K562 (cell line): ENCODE data around the gene SUPT5H. TPM values are rescaled to one million over a fixed set of nuclear protein-coding genes. Genes with fewer than 3 reads are reported as not detected.
A peak's percentile ranks its signal among the peaks of the same experiment; 100 is the strongest.

ENCODE experiments used
- FOSL1 ChIP-seq: fragments of 200-800 bp; sonication (Bioruptor generic); conservative IDR thresholded peaks from 2 replicates; pipeline ENCODE4 v1.6.1; 2016; ENCODE audit warnings: missing genetic modification characterization, missing compliant biosample characterization
- GABPB1 ChIP-seq: sonication (generic); formaldehyde crosslinking; IDR thresholded peaks from 2 replicates; pipeline ENCODE4 v1.8.0; 2022; ENCODE audit warnings: mild to moderate bottlenecking, missing genetic modification reagents
- MEIS2 ChIP-seq: fragments of 450-650 bp; IDR thresholded peaks from 2 replicates; pipeline ENCODE4 v1.6.1; 2014; ENCODE audit warnings: mild to moderate bottlenecking; ENCODE audit not compliant: partially characterized antibody
- NBN ChIP-seq: fragments of 450-650 bp; IDR thresholded peaks from 2 replicates; pipeline ENCODE4 v1.6.1; 2016; ENCODE audit warnings: low read depth, mild to moderate bottlenecking
- NCOA6 ChIP-seq: fragments of 450-650 bp; IDR thresholded peaks from 2 replicates; pipeline ENCODE4 v1.6.1; 2017; ENCODE audit warnings: mild to moderate bottlenecking
- SUPT5H ChIP-seq: fragments of 450-650 bp; IDR thresholded peaks from 2 replicates; pipeline ENCODE4 v1.6.1; 2016
- ZNF175 ChIP-seq: fragments of 200-800 bp; sonication (Bioruptor generic); IDR thresholded peaks from 2 replicates; pipeline ENCODE4 v1.6.1; 2016; ENCODE audit warnings: low read depth, mild to moderate bottlenecking, missing genetic modification characterization, missing compliant biosample characterization
- ZNF445 ChIP-seq: fragments of 250-450 bp; sonication (Bioruptor Pico); IDR thresholded peaks from 2 replicates; pipeline ENCODE4 v1.4.0; 2020; ENCODE audit warnings: low read depth, mild to moderate bottlenecking, moderate library complexity
- ZNF76 ChIP-seq: fragments of 250-450 bp; sonication (Bioruptor Pico); IDR thresholded peaks from 2 replicates; pipeline ENCODE4 v1.4.0; 2020; ENCODE audit warnings: mild to moderate bottlenecking, moderate library complexity, borderline replicate concordance
- polyA plus RNA-seq, 8 experiments: library from polyadenylated mRNA; depleted of rRNA in 4 of 8; stranded (reverse) in 5 of 8; unstranded in 3 of 8; fragments of >200 nt; fragmentation: Nextera tagmentation in 2 of 8; fragmentation: Illumina TruSeq in 1 of 8; extraction: Ambion mirVana in 2 of 8; extraction: Trizol in 1 of 8; gene quantifications; 2 replicates each; pipeline versions ENCODE4 v1.2.1 to v1.2.3, GENCODE V29; 2011 to 2014; ENCODE audit warnings: inconsistent platforms in 1 of 8, missing spikeins in 1 of 8
- total RNA-seq, 7 experiments: library from RNA; depleted of rRNA in 6 of 7; stranded (reverse); fragments of >200 nt in 6 of 7; fragmentation: Illumina TruSeq in 2 of 7; extraction: Trizol in 2 of 7; gene quantifications; 2 replicates each; pipeline versions ENCODE4 v1.2.1 to v1.2.3, GENCODE V29; 2011 to 2021; ENCODE audit warnings: low replicate concordance in 1 of 7
- TF ChIP-seq, protein P1 (sequence below): fragments of 200-600 bp; sonication (generic); IDR thresholded peaks from one replicate; pipeline ENCODE4 v1.6.1; 2012; ENCODE audit warnings: mild to moderate bottlenecking, low read depth, low read length, inconsistent platforms
- TF ChIP-seq, protein P2 (sequence below): fragments of 450-650 bp; conservative IDR thresholded peaks from 2 replicates; pipeline ENCODE4 v1.6.1; 2016; ENCODE audit warnings: missing genetic modification characterization, low read depth, mild to moderate bottlenecking, control low read depth, missing compliant biosample characterization
- TF ChIP-seq, protein P3 (sequence below), 2 experiments: fragments of 250-450 bp in 1 of 2; fragments of 450-650 bp in 1 of 2; sonication (Bioruptor Pico) in 1 of 2; IDR thresholded peaks; 2 replicates each; pipeline versions ENCODE4 v1.6.1 to v1.8.0; 2016 to 2021; ENCODE audit warnings: mild to moderate bottlenecking in 2 of 2, moderate library complexity in 2 of 2, missing compliant biosample characterization in 1 of 2, missing genetic modification characterization in 1 of 2
- TF ChIP-seq, protein P4 (sequence below): fragments of 450-650 bp; IDR thresholded peaks from 2 replicates; pipeline ENCODE4 v1.6.1; 2016

SUPT5H gene
- total and polyA plus RNA-seq, 9 of the 15 experiments (the other 6 are each of a cell fraction or from before 2014, with no cell fraction given), result 13.3 to 85.9 (median 35.9) TPM

DNA sequence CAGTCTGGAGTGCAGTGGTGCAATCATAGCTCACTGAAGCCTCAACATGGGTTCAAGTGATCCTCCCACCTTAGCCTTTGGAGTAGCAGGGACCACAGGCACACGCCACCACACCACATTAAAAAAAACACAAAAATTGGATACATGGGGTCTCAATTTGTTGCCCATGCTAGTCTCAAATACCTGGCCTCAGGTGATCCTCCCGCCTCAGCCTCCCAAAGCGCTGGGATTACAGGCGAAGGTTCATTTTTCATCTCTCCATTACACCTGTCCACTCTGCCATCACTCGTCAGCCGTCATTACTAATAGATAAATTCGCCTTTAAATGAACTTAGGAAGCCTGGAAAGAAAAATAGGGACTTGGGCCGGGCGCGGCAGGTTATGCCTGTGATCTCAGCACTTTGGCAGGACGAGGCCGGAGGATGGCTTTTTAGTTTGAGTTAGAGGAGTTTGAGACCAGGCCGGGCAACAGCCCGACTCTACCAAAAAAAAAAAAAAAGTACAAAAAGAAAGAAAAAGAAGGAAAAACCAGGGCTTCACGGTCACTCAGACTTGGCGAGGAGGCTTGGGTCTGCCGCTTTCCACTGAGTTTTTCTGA lies 685 bp upstream of the SUPT5H start (continued):
- TF ChIP-seq, protein P1, sequence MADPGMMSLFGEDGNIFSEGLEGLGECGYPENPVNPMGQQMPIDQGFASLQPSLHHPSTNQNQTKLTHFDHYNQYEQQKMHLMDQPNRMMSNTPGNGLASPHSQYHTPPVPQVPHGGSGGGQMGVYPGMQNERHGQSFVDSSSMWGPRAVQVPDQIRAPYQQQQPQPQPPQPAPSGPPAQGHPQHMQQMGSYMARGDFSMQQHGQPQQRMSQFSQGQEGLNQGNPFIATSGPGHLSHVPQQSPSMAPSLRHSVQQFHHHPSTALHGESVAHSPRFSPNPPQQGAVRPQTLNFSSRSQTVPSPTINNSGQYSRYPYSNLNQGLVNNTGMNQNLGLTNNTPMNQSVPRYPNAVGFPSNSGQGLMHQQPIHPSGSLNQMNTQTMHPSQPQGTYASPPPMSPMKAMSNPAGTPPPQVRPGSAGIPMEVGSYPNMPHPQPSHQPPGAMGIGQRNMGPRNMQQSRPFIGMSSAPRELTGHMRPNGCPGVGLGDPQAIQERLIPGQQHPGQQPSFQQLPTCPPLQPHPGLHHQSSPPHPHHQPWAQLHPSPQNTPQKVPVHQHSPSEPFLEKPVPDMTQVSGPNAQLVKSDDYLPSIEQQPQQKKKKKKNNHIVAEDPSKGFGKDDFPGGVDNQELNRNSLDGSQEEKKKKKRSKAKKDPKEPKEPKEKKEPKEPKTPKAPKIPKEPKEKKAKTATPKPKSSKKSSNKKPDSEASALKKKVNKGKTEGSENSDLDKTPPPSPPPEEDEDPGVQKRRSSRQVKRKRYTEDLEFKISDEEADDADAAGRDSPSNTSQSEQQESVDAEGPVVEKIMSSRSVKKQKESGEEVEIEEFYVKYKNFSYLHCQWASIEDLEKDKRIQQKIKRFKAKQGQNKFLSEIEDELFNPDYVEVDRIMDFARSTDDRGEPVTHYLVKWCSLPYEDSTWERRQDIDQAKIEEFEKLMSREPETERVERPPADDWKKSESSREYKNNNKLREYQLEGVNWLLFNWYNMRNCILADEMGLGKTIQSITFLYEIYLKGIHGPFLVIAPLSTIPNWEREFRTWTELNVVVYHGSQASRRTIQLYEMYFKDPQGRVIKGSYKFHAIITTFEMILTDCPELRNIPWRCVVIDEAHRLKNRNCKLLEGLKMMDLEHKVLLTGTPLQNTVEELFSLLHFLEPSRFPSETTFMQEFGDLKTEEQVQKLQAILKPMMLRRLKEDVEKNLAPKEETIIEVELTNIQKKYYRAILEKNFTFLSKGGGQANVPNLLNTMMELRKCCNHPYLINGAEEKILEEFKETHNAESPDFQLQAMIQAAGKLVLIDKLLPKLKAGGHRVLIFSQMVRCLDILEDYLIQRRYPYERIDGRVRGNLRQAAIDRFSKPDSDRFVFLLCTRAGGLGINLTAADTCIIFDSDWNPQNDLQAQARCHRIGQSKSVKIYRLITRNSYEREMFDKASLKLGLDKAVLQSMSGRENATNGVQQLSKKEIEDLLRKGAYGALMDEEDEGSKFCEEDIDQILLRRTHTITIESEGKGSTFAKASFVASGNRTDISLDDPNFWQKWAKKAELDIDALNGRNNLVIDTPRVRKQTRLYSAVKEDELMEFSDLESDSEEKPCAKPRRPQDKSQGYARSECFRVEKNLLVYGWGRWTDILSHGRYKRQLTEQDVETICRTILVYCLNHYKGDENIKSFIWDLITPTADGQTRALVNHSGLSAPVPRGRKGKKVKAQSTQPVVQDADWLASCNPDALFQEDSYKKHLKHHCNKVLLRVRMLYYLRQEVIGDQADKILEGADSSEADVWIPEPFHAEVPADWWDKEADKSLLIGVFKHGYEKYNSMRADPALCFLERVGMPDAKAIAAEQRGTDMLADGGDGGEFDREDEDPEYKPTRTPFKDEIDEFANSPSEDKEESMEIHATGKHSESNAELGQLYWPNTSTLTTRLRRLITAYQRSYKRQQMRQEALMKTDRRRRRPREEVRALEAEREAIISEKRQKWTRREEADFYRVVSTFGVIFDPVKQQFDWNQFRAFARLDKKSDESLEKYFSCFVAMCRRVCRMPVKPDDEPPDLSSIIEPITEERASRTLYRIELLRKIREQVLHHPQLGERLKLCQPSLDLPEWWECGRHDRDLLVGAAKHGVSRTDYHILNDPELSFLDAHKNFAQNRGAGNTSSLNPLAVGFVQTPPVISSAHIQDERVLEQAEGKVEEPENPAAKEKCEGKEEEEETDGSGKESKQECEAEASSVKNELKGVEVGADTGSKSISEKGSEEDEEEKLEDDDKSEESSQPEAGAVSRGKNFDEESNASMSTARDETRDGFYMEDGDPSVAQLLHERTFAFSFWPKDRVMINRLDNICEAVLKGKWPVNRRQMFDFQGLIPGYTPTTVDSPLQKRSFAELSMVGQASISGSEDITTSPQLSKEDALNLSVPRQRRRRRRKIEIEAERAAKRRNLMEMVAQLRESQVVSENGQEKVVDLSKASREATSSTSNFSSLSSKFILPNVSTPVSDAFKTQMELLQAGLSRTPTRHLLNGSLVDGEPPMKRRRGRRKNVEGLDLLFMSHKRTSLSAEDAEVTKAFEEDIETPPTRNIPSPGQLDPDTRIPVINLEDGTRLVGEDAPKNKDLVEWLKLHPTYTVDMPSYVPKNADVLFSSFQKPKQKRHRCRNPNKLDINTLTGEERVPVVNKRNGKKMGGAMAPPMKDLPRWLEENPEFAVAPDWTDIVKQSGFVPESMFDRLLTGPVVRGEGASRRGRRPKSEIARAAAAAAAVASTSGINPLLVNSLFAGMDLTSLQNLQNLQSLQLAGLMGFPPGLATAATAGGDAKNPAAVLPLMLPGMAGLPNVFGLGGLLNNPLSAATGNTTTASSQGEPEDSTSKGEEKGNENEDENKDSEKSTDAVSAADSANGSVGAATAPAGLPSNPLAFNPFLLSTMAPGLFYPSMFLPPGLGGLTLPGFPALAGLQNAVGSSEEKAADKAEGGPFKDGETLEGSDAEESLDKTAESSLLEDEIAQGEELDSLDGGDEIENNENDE, result no peak
- TF ChIP-seq, protein P2, sequence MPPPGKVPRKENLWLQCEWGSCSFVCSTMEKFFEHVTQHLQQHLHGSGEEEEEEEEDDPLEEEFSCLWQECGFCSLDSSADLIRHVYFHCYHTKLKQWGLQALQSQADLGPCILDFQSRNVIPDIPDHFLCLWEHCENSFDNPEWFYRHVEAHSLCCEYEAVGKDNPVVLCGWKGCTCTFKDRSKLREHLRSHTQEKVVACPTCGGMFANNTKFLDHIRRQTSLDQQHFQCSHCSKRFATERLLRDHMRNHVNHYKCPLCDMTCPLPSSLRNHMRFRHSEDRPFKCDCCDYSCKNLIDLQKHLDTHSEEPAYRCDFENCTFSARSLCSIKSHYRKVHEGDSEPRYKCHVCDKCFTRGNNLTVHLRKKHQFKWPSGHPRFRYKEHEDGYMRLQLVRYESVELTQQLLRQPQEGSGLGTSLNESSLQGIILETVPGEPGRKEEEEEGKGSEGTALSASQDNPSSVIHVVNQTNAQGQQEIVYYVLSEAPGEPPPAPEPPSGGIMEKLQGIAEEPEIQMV, result no peak
- TF ChIP-seq, protein P3, sequence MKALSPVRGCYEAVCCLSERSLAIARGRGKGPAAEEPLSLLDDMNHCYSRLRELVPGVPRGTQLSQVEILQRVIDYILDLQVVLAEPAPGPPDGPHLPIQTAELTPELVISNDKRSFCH (CRISPR knock-in tag; IDR thresholded peaks at IDR 0.05), result no peak
- TF ChIP-seq, protein P3 (tag; IDR thresholded peaks at IDR 0.05), result no peak
- TF ChIP-seq FOSL1 (tag) (0 out of 2 replicates have a peak, but pooled peaks have one; percentile 9), ZNF445 (CRISPR knock-in tag) (no peak), GABPB1 (CRISPR knock-in tag) (no peak), NCOA6 (no peak), ZNF76 (no peak), NBN (no peak), SUPT5H (no peak), MEIS2 (peak; percentile 61), ZNF175 (CRISPR knock-in tag) (no peak)
- TF ChIP-seq, protein P4, sequence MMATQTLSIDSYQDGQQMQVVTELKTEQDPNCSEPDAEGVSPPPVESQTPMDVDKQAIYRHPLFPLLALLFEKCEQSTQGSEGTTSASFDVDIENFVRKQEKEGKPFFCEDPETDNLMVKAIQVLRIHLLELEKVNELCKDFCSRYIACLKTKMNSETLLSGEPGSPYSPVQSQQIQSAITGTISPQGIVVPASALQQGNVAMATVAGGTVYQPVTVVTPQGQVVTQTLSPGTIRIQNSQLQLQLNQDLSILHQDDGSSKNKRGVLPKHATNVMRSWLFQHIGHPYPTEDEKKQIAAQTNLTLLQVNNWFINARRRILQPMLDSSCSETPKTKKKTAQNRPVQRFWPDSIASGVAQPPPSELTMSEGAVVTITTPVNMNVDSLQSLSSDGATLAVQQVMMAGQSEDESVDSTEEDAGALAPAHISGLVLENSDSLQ, result 0 out of 2 replicates have a peak, but pooled peaks have one; percentile 35
